NCI-H446 treated with DMSO at 0.1 percent for 48 hours (cell line): Measurements from ENCODE around the gene PREPL.
A peak's percentile ranks its signal among the peaks of the same experiment; 100 is the strongest.

ENCODE experiments used
- DNase-seq: peaks from one replicate; lab custom pipeline; 2025; lab: John Stamatoyannopoulos, UW

PREPL gene

DNA sequence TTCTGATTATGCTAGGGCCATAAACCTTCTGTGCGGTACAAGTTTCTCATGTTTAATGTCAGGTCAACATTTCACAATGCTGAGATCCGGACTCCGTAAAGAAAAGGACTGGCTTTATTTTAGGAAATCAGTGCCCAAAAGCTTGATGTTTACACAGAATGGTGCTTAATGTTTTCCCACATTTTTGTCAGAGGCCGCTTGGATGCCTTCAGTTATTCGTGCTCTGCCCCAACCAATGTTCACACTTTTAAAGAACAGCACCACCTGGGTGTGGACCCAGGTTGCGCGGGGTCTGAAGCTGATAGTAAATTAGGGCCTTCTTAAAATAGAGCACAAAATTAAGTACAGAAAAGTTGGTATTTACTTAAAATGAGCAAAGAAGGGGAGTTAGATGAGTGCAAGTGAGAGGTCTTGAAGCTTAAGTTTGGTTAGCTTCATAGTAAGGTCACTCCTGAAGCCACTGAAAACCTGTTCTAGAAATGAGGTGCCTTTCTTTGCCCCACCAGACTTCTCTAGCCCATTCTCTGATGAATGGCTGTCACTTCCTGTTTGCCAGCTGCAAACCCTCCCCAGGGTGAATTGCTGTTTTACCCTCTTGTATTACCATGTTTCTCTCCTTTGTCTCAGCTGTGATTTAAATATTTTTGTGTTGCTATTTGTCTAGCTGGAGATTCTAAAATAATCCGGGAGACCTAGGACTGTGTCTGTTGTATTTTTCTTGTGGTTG, 65.5 kb downstream of the PREPL start:
- no peak for DNase-seq

GRCh38 chr2:44295113-44295512, 66.2 kb downstream of the PREPL start:
- no peak for DNase-seq

DNA sequence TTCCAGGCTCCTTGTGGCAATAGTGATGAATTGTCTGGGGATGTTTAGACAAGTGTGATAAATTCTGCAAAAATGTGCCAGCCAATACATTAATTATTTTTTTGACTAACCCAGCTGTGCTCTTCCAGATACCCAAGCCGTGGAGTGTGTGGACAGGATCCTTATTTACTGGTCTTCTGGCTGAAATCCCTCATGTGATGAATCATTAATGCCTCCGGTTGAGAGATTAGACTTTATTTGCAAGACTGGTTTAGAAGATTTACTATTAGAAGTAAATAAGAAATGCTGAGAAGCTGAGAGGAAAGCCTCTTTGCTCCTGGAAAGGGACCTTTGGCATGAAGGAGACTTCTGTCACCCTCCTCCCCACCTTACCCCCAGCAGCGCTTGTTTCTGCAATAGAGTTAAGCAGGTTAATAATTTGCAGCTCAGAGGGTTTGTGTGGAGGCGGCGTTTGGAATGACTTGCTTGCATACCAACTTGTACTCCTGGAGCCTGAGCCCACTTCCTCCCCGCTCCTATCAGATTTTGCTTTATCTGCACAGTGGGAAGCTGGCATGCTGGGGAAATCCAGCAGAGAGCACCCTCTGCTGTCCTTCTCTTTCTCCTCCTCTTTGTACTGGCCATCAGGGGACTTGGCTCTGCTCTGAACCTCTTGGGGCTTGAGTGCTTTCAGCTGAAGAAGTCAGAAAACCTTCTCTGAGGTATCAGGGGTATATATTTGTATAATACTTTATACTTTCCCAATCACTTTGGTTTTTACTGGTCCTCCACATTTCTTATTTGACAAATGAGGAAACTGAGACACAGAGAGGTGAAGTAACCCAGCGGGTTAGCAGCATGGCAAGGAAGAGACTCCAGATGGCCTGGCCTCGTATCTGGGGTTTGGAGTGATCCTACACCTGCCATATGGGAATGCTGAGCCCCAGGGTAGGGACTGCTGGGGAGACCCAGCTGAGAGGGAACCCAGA, 69.7 kb downstream of the PREPL start:
- peak; percentile 18 for DNase-seq

DNA sequence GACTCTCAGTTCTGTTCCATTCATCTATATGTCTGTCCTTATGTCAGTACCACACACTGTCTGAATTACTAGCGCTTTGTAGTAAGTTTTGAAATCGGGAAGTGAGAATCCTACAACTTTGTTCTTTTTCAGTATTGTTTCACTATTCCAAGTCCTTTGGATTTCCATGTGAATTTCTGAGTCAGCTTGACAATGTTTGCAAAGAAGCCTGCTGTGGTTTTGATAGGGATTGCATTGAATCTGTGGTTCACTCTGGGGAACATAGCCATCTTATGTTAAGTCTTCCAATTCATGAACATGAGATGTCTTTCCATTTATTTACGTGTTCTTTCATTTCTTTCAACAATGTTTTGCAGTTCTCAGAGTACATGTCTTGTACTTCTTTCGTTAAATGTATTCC, 71.0 kb downstream of the PREPL start:
- no peak for DNase-seq

- DNase-seq, result no peak
Measured at GRCh38 chr2:44286884-44287638, 74.2 kb downstream of the PREPL start.

DNA sequence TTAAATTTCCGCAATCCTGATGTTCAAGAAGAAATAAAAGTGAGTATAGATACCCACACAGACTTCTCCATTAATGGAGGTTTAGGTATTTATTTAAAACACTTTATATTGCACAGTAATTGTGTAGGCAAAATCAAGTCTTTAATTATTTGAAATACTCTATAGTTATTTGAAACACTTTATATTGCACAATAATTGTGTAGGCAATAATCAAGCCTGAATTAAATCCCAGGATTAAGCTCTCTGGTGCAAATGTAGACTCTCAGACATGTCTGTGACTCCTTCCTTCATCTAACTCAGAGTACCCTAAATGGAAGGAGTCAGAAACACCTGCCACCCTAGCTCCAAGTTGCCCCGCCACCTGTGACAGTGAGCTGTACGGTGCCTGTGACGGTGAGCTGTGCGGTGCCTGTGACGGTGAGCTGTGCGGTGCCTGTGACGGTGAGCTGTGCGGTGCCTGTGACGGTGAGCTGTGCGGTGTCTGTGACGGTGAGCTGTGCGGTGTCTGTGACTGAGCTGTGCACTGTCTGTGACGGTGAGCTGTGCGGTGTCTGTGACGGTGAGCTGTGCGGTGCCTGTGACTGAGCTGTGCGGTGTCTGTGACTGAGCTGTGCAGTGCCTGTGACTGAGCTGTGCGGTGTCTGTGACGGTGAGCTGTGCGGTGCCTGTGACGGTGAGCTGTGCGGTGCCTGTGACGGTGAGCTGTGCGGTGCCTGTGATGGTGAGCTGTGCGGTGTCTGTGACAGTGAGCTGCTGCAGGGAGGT, 75.0 kb downstream of the PREPL start:
- DNase-seq, result no peak

DNA sequence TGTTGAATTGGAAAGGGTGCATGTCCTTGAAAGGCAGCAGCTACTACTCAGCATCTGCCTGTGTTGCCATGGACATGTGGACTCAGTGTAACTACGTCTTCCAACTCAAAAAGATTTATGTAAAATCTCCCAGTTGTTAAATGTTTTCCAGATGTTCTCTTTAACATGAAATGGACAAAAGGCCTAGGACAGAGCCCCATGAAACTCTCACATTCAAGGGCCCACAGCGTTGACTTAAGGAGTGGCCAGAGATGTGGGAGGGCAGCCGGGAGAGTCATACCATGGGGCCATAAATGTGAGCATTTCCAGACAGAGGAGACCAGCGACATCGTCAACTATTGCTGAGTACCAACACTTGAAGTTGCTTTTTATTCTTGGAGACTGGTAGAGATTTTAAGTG, 76.1 kb downstream of the PREPL start:
- DNase-seq, result no peak

DNA sequence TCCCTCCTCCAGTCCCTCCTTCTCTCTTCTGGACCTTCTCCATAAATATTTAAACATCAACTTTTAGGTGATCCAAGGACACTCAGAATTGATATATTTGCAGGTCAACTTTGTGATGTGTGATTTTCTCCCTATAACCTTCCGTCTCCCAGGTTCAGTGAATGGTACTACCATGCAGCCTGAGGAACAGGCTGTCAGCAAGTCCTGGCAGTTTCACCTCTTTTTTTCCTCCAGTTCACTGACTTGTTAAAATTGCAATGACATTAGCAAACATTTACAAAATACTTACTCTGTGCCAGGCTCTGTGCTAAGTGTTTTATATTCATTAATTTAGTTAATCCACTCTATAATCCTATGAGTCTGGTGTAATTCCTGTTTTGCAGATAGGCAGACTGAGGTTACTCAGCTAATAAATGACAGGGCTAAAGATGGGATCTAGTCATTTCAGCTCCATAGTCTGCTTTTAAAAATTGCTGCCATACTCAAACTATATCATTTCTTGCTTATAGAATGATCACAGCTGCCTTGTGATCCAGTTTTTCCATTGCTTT, 78.1 kb downstream of the PREPL start:
- no peak for DNase-seq

DNA sequence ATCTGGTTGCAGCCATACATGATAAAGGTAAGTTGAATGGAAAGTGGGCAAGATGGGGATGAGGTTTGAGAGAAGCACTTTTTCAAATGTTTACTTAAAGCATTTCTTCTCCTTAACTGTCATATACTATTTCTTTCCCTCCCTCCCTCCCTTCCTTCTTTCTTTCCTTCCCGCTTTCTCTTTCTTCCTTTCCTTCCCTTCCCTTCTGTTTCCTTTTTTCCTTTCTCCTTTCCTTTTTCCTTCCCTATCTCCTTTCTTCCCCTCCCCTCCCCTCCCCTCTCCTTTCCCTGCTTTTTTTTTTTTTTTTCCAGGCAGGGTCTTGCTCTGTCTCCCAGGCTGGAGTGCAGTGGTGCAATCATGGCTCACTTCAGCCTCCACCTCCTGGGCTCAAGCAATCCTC, 80.4 kb downstream of the PREPL start:
- DNase-seq, result no peak

DNA sequence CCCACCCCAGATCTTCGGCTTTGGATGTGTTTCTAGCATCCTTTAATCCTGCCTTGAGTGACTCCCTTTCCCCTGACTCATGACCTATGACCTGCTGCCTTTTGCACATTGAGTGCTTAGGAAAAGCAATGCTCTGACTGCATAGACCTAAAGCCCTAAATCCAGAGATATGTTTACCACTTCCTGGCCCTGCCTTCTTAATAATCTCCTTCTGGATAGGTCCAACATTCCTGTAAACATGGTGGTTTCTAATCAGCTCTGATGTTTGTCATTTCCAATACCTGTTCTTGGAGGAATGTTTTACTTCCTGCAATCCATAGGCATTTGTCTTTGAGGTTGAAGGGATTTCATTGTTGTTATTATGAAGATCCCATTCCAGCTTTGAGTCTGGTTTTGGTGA, 83.8 kb downstream of the PREPL start:
- DNase-seq, result no peak

DNA sequence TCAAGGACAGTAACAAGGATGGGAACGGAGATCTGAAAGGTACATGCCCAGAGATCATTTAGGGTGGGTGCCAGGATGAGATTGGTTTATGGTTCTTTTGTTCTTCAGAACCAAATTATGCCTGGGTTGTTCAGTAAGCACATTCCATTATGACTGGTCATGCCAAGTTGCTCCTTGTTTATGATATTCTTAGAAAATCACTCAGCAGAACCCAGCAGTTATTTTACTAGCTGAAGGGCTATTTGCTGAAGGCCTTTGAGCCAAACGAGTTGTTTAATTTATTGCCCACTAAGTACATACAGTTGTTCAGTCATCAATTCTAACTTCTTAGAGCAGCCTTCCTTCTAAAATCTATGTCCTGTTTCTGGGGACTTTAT, 85.4 kb downstream of the PREPL start:
- DNase-seq, result no peak

- DNase-seq, result no peak
Measured at GRCh38 chr2:44273596-44273995, 87.7 kb downstream of the PREPL start.

GRCh38 chr2:44273076-44273475, 88.2 kb downstream of the PREPL start:
- DNase-seq, result no peak

DNA sequence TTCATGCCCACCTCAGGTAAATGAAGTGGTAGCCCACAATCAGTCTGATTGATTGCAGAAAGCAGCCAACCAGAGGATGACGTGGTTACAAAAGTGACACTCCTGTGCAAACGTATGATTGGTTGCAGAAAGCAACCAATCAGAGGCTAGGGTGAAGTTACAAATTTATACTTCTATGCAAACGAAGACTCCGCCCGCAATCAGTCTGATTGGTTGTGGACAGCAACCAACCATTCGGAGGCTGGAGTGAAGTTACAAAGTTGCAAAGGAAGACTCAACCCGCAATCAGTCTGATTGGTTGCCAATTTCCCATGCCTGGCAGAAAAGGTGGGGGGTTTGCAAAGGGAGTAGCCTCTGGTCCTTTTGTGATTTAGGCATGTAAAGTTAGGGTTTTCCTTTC, 90.0 kb downstream of the PREPL start:
- DNase-seq, result no peak

DNA sequence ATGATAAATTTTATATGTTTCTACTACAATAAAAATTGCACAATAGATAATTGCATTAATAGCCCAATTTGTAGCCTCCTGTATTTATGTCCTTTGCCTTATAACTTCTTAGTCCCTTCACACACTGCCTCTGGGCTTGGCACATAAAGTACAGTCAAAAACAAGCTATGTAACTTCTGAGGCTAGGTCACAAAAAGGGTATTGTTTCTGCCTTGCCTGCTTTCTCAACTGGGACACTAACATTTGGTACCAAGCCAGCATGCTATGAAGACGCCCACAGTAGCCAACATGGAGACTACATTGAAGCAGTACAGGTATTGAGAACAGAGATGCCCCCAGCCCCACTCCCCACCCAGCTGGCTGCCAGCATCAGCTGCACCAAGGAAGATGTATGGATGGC, 91.5 kb downstream of the PREPL start:
- no peak for DNase-seq

DNA sequence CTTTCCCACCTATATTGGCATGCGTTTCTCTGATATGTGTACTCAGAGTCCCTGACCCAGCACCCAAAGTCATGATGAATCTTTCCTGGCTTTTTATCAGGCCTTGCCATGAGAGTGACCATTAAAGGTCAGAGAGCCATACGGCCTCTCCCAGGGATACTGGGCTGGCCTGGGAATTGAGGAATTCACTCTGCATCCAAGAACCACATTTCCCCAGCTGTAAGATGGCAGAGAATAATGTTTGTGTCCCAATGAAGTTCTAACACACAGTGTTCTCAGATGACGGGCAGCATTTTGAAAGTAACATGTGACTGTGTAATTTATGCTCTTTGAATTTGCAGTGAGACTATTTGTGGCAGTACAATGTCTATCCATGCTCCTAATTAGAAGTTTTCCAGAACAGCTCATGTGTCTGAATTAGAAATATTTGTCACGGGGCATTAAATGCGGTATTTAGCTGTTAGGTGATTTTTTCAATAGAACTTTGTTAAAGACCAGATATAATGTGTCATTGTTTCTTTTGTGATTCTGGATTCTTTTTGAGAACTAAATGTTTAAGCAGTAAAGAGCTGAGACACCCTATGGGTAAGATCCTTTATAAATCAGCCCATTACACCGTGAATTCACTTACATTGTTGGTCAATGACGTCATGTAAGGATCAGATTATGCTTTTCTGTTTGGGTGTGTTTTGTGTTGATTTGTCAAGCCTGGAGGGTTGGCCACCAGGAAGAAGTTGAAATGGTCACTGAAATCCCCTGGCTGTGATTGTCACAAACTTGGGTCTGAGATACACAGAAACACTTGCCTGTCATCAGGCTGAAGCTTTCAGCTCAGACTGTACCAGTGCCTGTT, 93.3 kb downstream of the PREPL start:
- no peak for DNase-seq
